Breast epithelium (tissue), 3 donors: ENCODE measurements around the gene MSH2.

Experiments
- POLR2AphosphoS5 ChIP-seq, 3 donors: sonication (generic); formaldehyde crosslinking; IDR thresholded peaks; one replicate each; pipeline ENCODE4 v1.6.1; 2017; ENCODE audit warnings: antibody characterized with exemption in 3 of 3
- TF ChIP-seq, protein P1 (sequence below), 3 donors: fragments of 450-650 bp; IDR thresholded peaks; one replicate each; pipeline ENCODE4 v1.5.1; 2016 to 2017; ENCODE audit warnings: antibody characterized with exemption in 3 of 3, mild to moderate bottlenecking in 3 of 3, moderate library complexity in 3 of 3

DNA sequence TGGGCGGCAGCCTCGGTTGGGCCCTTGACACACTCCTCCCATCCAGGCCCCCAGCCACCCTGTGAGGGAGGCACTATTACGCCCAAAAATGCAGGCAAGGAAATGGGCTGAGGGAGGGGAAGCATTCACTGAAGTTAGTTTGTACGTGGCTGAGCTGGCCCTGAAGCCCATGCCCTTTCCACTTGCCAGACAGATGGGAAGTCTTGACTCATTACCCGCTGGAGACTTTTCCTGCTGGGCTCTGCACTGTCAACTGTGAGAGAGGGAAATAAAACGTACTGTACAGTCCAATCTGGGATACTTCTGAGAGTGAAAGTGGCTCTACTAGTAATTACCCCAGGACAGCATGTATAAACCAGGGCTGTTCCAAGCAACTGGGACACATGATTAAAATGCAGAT is 125.9 kb downstream of the MSH2 start:
- TF ChIP-seq, protein P1, sequence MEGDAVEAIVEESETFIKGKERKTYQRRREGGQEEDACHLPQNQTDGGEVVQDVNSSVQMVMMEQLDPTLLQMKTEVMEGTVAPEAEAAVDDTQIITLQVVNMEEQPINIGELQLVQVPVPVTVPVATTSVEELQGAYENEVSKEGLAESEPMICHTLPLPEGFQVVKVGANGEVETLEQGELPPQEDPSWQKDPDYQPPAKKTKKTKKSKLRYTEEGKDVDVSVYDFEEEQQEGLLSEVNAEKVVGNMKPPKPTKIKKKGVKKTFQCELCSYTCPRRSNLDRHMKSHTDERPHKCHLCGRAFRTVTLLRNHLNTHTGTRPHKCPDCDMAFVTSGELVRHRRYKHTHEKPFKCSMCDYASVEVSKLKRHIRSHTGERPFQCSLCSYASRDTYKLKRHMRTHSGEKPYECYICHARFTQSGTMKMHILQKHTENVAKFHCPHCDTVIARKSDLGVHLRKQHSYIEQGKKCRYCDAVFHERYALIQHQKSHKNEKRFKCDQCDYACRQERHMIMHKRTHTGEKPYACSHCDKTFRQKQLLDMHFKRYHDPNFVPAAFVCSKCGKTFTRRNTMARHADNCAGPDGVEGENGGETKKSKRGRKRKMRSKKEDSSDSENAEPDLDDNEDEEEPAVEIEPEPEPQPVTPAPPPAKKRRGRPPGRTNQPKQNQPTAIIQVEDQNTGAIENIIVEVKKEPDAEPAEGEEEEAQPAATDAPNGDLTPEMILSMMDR (IDR thresholded peaks at IDR 0.05) = no peak
- no peak for TF ChIP-seq POLR2AphosphoS5 (IDR thresholded peaks at IDR 0.05)
